GM12892 (cell line): ENCODE measurements around the gene ENTPD2.
A peak's percentile ranks its signal among the peaks of the same experiment; 100 is the strongest.

Experiments used
- POLR2A ChIP-seq: IDR thresholded peaks from 2 replicates; pipeline ENCODE4 v1.6.1; 2011; ENCODE audit warnings: low read depth, low read length, control low read depth
- TAF1 ChIP-seq: IDR thresholded peaks from 2 replicates; pipeline ENCODE4 v1.6.1; 2011; ENCODE audit warnings: low read depth, mild to moderate bottlenecking, control low read depth, low read length, borderline replicate concordance

DNA sequence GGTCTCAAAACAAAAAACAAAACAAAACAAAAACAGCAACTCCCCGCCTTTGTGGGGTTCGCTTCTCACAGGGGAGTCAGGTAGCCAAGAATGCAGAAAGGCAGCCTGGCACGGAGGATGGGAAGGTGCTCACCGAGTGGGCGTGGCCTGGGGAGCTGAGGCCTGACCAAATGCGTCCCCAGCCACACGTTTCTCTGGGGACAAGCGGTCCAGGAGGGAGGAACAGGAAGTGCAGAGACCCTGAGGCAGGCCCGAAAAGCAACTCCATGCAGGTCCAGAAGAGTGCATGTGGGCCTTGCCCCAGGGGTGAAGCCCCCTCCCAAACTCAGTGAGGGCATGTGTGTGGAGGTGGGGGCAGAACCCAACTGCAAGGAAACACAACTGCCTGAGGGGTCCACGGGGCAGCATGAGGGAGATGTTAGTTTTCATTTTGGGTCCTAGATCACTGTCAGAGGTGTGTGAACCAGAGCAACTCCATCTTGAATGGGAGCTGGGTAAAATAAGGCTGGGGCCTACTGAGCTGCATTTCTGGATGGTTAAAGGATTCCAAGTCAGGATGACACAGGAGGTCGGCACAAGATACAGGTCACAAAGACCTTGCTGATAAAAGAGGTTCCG lies 20.9 kb upstream of the ENTPD2 start:
- no peak for TF ChIP-seq TAF1
- TF ChIP-seq POLR2A: peak; percentile 17; the same call in 1 of the 2 replicates
